GM18873 (cell line): ENCODE measurements around the gene MEF2C.

ENCODE experiments used
- ATAC-seq: cut with Tn5 transposase; IDR thresholded peaks from one replicate; pipeline ENCODE4 v1.9.1; 2021; ENCODE audit warnings: mild to moderate bottlenecking, moderate library complexity, moderate number of reproducible peaks; ENCODE audit not compliant: unreplicated experiment, low FRiP score

The MEF2C gene

DNA sequence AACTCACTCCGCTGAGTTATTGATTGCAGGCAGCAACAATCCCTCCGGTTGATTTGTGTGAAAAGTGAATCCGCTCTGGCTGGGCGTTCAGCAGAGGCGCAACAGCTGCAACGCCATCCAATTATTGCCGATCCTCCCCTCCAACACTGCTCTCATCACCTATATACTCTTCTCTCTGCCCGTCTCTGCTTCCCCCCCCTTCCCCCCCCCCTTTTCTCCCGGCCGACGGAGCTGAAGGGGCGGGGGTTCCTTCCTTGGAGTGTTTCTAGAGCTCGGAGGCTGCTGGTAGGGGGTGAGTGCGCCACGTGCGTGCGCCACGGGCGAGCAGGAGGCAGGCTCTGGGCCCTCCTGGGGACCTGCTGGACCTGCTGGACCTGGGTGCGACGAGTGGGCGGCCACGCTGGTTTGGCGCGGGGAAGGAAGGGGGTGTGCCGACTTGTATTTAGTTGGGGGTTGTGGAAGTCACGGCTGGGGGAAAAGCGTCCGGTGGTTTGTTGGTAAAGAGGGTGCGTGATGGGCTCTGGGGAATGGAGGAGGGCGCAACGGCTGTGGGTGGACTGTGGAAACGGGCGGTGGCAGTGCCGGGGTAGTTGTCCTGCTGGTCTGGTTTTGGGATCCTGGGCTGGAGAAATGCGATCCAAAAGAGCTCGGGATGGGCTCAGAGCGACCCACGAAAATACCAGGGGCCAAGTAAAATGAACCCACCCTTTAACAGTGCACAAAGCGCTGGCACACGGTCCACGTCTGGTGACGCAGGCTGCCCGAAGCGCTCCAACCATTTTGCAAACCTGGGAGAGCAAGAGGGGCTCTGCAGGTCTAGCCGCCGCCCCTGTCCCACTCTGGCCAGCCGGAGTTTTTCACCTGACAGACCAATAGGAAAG lies 6.4 kb upstream of the MEF2C start:
- ATAC-seq: no peak

DNA sequence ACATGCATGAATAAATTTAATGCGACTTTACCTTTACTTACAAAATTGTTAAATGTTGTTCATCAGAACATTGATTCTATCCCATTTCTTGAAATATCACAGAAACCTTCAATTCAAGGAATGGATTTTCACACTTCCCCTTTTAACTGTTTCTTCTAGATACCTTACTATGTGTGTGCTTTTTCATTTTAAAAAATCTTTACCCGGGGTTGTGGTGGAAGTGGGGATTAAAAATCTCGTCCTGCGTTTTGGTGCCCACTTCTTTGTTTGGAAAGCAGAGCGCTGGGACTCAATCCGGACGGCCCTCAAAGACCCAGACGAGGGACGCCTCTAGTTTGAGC lies 5.8 kb upstream of the MEF2C start:
- no peak for ATAC-seq

DNA sequence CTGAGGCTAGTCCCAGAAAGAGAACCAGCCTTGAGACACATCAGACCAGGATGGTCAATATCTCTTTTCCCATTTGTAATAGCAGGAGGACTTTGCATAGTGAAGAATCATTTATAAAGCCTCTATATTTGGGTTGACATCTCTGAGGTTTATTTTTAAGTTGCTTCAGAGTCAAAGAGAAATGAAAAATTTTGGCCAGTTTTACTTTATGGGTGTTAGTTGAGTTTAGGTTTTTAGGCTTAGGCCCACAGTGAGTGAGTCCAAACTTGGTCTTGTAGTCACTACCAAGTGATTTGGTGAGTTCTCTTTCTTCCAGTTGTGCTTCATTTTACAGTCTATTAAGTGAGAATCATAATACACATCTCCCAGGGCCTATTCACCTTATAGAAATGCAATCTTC lies 5.3 kb upstream of the MEF2C start:
- no peak for ATAC-seq

DNA sequence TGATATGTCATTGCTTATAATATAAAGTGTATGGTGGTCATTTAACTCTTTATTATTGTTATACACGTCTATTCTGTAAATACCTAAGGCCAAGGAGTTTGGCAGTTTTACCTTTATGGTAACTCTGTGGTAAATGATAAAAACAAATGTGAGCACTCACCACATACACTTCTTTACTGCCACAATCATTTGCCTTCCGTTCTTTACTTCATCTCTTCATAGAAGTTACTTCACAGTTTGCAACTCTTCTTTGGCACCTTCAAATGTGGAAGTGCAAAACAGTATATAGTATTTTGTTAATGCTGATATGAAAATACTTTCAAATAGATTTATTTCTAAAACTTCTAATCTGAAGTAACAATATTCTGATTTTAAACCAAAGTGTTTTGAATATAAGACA lies 4.4 kb upstream of the MEF2C start:
- no peak for ATAC-seq

DNA sequence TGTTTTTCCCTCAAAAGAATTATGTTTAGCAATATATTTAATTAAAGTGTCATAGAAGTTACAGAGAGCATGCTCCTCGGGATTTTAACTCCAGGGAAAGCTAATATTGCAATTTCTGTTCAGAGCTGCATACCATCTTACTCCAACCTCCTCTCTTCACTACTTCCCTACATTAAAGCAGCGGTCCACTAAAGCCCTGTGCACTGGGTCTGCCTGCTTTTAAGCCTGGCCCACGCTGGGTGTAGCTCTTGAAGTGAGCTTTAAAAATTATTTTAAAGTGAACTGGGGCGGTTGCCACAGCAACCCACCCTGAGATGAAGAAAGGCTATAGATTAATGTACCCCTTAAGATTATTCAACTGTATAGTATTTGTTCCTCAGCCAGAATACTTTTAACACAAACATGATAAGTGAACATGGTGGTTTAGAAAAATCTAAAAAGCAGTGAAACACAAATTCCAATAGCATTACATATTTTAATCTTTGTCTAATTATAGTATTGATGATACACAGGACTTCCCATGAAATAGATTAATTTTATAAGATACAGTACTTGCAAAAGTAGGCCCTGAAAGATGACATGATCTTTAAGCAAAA lies 3.9 kb upstream of the MEF2C start:
- ATAC-seq: no peak

DNA sequence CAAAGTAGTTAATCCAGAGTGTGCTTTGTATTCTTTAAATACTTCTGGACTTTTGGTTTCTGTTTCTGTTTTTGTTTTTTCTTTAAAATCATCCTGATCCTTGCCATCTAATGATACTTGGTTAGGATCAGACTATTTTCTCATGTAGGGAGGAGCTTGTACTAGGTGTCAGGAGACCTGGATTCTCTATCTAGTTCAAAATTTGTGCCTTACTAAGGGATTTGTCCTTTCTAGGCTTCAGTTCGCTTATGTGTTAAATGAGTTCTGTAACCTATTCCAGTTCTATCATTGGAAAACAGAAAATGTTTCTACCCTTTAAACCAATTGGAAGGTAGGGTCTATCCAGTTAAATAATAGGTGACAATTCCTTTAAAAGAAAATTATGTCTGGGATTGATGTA lies 3.3 kb upstream of the MEF2C start:
- no peak for ATAC-seq

DNA sequence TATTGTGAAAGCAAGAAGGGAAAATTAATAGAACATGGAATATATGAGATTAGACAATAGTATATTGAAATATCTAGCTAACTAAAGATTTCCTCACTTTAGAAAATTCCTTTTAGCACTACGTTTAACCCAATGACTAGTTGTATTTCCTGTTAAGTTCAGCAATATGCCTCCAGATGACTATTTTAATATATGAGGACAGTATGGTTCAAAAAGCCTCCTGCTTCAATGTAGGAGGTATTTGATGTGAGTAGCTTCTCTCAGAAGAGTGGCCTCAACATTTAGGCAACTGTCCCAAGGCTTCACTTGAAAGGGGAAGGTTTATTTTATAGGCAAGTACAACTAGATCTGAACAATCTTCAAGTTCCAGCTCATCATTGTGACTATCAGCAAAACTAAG lies 2.0 kb upstream of the MEF2C start:
- ATAC-seq: no peak

DNA sequence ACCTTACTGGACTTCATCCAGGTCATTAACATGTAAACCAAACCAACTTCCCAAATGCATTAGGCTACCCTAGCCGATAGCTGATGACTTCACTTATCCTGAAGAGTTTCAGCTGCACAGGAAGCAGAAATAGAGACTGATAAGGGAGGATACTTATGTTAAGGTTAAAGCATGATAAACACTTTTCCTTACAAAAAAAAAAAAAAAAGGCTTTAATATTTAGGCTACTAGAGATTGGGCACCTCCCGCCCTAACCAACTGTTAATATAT lies 1.6 kb upstream of the MEF2C start:
- no peak for ATAC-seq

DNA sequence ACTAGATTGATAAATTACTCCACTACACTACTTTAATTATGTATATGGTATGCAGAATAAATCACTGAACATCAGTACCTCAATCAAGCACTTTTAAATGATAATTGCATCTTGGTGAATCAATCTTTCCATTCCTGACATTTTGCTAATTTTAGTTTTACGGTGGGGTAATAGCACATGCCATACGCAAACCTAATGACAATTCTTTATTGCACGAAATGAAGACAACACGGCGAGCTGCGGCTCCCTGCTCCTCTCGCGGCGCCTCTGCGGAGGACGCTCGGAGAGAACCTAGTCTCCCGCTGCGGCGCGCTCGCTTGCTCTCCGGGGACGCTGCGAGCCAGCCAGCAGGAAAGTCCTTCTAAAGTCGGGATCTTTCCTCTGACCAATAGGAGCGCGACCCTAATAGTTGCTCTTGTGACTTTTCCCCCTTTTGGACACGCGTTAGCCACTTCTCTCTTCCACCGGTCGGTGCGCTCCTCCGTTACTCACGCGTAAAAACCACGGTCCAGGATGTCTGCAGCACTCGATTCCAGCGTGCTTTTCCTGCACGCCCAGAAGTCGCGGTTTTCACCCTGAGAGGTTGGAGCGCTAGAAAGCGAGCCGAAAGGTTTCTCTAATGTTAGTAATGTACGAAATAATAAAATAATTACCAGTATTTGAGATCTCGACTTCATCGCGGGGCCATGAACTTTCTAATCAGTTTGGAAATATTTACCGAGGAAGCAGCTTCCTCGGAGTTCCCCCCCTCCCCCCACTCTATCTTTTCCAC lies 1.0 kb upstream of the MEF2C start:
- ATAC-seq: no peak

DNA sequence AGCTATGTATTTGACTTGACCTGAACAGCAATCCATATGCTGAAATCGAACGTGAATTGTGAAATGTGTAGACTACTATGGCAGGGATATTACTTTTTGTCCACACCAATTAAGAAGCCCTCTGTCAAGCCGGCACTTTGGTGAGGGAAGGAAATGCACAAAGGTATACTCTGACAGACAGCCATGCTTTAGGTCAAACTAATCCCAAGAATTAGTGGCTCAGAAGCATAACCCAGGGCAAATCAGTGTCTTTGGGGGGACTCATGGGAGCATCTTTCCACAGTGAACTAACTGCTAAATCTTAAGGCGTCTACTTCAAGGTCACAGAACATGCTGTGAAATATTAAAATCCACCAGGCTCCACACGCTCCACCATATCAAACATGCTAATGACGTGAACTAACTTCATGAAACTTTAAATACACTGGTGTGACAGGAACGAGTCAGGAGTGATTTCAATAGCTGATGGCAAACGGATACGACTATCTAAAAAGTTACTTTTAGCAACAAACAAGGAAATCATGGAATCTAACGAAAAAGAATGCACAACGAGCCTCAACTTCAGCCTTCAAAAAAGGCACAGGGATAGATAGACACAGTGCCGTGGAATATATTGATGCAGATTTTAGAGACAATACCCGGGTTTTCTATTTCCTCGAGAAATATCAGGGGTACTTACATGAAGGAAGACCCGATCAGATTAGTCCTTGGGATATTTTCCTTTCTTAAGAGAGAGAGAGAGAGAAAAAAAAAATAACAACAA lies 527 bp downstream of the MEF2C start:
- no peak for ATAC-seq

DNA sequence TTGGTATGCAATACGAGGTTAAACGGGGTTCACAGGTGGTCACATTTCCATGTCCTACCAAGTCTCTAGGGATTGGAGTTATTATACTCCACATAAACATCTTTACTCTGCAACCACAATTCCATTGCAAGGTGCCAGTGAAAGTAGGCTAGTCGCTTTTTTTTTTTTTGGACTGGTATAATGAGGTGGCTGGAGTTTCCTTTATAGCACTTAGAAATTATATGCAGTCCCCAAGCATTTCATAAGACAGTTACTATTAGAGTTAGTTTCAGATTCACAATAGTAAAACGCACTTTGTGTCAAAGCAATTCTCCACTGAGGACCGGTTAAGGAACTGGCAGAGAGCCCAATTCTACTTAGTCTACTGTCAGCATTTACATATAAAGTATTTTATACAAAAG lies 1.4 kb downstream of the MEF2C start:
- ATAC-seq: no peak

DNA sequence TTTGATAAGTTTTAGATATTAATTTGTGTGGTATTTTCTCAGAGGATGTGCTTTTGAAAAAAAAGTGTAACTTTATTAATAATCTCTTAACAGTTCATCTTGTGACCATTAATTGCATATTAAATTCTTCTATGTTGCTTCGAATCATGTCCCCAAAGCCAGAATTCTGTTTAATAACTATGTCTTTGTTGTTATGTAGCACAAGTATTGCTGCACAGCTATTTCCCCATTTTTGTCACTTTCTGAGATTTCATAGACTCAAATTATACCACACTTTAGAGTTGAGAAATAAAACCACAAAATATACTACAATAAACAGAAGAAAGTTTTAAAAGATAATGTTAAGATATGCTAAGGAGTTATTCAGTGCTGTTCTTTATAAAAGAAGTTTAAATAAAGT lies 2.8 kb downstream of the MEF2C start:
- no peak for ATAC-seq

DNA sequence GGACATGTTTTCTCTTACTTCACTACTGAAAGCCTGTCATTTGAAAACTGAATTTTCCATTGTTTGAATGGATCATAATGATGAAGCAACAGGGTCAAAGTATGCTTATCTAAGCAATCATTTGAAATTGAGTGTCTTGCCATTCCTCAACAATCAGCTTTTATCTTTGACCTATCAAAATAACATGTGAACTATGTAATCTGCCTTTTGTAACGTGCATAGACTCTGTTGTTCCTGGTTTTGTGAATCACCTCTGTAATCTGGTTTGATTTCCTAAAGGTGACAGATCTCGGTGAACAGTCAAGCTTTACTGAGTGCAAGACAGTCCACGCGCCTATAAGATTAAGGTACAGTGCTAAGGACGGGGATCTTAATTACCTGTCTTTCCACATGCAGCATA lies 3.3 kb downstream of the MEF2C start:
- ATAC-seq: no peak

DNA sequence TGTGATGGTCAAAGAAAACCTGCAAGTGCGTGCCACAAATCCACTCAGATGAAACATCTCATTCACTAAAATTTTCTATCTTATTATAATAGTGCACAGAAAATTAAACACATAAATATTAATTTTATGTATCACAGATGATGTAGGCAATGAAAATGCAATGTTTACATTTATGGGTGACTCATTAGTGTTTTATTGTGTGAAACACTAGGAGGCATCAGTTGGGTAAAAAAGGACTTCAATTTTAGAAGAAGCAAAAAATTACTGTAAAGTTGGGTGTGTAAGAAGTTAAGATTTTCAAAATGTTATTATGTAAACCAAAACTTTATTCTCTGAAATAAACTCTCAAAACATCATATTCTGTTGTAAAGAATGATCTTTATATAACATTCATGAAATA lies 4.0 kb downstream of the MEF2C start:
- no peak for ATAC-seq

DNA sequence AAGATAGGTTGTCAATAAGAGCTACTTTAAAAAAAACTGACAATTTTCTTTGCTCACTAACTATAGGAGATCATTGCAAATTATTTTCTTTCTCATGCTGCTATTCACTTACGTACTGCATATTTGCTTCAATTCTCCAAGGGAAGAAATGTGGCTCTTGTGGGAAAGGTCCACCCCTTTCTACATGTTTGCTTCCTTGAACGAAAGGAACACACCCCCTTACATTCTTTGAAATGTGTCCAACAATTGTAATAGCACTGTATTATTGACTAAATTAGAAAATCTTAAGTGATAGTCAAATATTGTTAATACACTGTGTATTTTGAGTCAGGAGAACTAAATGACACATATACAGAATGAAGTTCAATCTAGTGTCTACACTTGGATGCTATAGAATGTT lies 5.2 kb downstream of the MEF2C start:
- no peak for ATAC-seq

DNA sequence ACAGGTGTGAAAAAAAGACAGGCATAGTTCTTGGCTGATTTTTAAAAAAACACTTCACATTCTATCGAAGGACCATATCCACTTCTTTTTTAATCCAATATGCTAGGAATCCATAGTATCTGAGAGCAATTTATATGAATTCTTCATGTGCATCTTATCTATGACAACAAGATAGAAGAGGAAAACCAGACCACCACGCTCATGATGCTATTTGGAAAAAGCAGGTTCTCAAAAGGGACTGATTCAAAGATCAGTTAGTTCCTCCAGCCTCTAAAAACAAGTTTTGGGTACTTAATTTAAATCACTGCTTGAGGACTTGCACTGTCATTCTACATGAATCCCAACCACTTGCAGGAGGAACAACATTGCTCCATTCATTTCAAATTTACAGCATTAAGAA lies 6.3 kb downstream of the MEF2C start:
- ATAC-seq: no peak

DNA sequence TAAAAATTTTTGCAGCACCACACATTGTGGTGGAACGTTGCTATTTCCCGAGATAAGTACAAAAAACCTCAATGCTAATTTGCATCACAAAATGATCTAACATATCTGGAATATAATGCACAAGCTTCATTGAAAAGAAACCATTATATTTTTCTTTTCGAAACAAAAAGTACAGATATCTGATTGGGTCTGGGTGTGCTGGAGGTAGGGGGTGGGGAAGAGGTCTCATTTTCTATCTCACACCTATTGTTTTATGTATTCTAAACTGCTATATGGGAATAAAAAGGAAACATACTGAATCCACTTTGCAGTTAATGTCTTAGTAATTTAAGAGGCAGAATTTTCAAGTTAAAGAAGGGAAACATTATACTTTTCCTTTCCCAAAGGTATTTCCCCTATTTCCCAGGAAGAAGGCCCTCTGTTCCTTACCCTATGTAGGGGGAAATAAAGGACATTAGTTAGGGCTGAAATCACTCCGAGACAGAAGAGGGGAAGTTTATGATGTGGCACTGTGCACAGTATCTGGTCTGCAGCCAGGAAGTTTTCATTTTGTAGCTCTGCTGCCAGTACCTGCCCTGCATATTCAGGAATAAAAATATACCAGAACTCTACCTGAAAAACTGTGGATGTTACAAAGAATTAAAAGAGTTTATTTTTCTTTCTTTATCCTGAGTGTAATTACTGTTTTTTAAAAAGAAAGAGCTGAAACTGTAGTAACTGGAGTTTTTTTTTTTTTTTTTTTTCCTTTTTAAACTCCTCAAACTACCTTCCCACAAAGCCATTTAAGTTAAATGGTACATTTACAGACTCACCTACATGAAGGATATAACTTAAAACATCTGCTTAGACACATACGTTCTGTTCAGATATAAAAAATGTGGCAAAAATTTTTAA lies 7.4 kb downstream of the MEF2C start:
- no peak for ATAC-seq

DNA sequence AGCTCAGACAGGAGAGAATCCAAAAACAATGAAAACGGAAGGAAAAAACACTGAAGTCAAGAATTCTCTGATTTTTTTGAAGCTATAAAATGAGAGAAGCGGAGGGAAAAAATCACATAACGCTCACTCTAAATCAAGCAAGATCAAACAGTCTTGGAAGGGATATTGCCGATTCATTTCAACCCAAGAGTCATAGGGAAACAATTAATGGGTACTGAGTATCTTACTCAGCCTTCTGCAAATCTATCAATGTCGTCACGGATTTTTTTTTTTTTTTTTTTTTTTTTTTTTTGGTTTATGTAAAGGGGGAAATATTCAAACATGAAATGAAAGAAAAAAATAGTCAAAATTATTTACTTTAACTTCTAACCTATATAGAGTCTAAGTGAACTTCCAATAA lies 9.5 kb downstream of the MEF2C start:
- no peak for ATAC-seq

DNA sequence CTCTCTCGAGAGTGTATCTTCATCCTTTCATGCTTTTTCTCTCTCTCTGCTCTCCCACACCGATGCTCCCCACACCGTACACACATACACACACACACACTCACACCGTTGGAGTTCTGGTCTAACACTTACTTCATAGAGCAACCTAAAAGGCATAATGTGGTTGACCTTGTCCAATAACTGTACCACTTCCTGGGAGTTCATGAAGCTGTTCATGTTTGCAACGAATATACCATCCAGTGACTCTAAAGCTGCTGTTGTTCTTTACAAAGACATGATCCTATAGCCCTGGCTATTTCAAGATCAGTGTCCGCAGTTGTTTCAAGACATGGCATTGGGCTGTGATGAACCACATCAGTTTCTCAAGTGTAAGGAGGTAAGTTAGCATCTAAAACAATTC lies 10.0 kb downstream of the MEF2C start:
- ATAC-seq: no peak

DNA sequence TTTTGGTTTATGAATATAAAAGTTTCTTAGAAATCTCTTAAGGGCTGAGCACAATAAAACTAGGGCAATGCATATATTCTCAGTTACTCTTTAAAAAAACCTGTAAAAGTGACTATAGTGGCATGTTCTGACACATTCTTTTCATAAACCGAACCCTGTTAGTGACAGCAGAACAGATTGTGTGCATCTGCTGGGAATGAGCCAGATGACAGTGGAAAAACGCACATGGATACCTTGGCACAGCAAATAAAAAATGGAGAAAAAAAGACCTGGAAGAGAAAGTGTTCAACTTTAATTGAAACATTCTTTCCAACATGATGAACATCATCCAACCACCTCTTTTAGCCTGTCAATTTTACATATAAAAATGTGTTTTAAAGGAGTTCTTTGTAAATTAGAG lies 12.7 kb downstream of the MEF2C start:
- no peak for ATAC-seq
